A549 (cell line): ENCODE data around the gene RGP1. TPM values are rescaled to one million over a fixed set of nuclear protein-coding genes. Genes with fewer than 3 reads are reported as not detected.

ENCODE experiments used
- ATAC-seq, 2 experiments: fragments of 200-7000 bp in 1 of 2; fragments of >200 bp in 1 of 2; cut with Nextera tagmentation in 1 of 2; cut with Tn5 transposase in 1 of 2; 3 replicates each; pipeline versions ENCODE4 v1.8.0 to v1.9.1; 2018 to 2020; ENCODE audit warnings: mild to moderate bottlenecking in 1 of 2, moderate library complexity in 1 of 2
- CTCF ChIA-PET: fragments of 300-600 bp; sonication (Branson Sonifier 250); formaldehyde crosslinking; extraction: SDS; loops from one replicate; lab custom pipeline; 2021; ENCODE audit warnings: antibody characterized with exemption, inconsistent platforms; lab: Yijun Ruan, JAX
- POLR2A ChIA-PET: fragments of 350-600 bp; formaldehyde crosslinking; extraction: SDS; loops from one replicate; lab custom pipeline; 2021; ENCODE audit warnings: antibody characterized with exemption, inconsistent platforms; lab: Yijun Ruan, JAX
- DNase-seq, 2 experiments: peaks; one replicate each; pipeline versions ENCODE4 v3.0.0 to v3.0.0-alpha.2; 2011 to 2016; ENCODE audit warnings: low read depth in 1 of 2, low spot score in 1 of 2
- FAIRE-seq: peaks from 2 replicates; lab custom pipeline; 2011; peaks lifted over from hg19 to GRCh38; lab: Jason Lieb, UNC
- H3K27ac ChIP-seq, 2 experiments: fragments of >200 bp; sonication (Bioruptor Twin); formaldehyde crosslinking; 3 replicates each; pipeline ENCODE4 v1.5.1; 2016 to 2017
- H3K4me1 ChIP-seq: fragments of >200 bp; sonication (Bioruptor Twin); formaldehyde crosslinking; 3 replicates; pipeline ENCODE4 v1.6.1; 2016
- H3K4me2 ChIP-seq: fragments of >200 bp; sonication (Bioruptor Twin); formaldehyde crosslinking; 3 replicates; pipeline ENCODE4 v1.6.1; 2016
- H3K4me3 ChIP-seq: fragments of >200 bp; sonication (Bioruptor Twin); formaldehyde crosslinking; 3 replicates; pipeline ENCODE4 v1.5.1; 2016
- H3K9me3 ChIP-seq: fragments of >200 bp; sonication (Bioruptor Twin); formaldehyde crosslinking; 3 replicates; pipeline ENCODE4 v1.6.1; 2016
- BCL3 ChIP-seq: fragments of >200 bp; sonication (Bioruptor Twin); formaldehyde crosslinking; IDR thresholded peaks from 3 replicates; pipeline ENCODE4 v1.6.1; 2016
- CBX8 ChIP-seq: fragments of 200-600 bp; sonication (generic); IDR thresholded peaks from 2 replicates; pipeline ENCODE4 v1.6.1; 2016
- CEBPB ChIP-seq, 2 experiments: fragments of >200 bp in 1 of 2; sonication (Bioruptor Twin) in 1 of 2; formaldehyde crosslinking in 1 of 2; IDR thresholded peaks; 2 replicates each; pipeline ENCODE4 v1.6.1; 2012 to 2016
- CHD4 ChIP-seq: fragments of 200-600 bp; sonication (generic); IDR thresholded peaks from 2 replicates; pipeline ENCODE4 v1.6.1; 2016; ENCODE audit warnings: antibody characterized with exemption, mild to moderate bottlenecking, borderline replicate concordance
- EHF ChIP-seq: fragments of 250-450 bp; sonication (Bioruptor Pico); IDR thresholded peaks from 2 replicates; pipeline ENCODE4 v1.5.0; 2020; ENCODE audit warnings: mild to moderate bottlenecking
- EHMT2 ChIP-seq: fragments of 200-600 bp; sonication (generic); IDR thresholded peaks from 2 replicates; pipeline ENCODE4 v1.6.1; 2016; ENCODE audit warnings: antibody characterized with exemption, low read depth, mild to moderate bottlenecking, moderate library complexity
- EP300 ChIP-seq, 2 experiments: fragments of >200 bp; sonication (Bioruptor Twin); formaldehyde crosslinking; IDR thresholded peaks; 2 replicates in 1 of 2; 3 replicates in 1 of 2; pipeline ENCODE4 v1.6.1; 2016 to 2017
- ESRRA ChIP-seq: fragments of 150-350 bp; IDR thresholded peaks from 2 replicates; pipeline ENCODE4 v1.6.1; 2014; ENCODE audit warnings: mild to moderate bottlenecking, low read length, borderline replicate concordance
- FOSB ChIP-seq: fragments of 250-450 bp; sonication (Bioruptor Pico); IDR thresholded peaks from 2 replicates; pipeline ENCODE4 v1.5.0; 2020; ENCODE audit warnings: mild to moderate bottlenecking, moderate library complexity
- GATA3 ChIP-seq: IDR thresholded peaks from 2 replicates; pipeline ENCODE4 v1.6.1; 2012; ENCODE audit warnings: borderline replicate concordance
- HMGXB4 ChIP-seq: fragments of 250-450 bp; sonication (Bioruptor Pico); IDR thresholded peaks from 2 replicates; pipeline ENCODE4 v1.5.0; 2021; ENCODE audit warnings: mild to moderate bottlenecking, moderate library complexity, borderline replicate concordance
- HOXA7 ChIP-seq: fragments of 250-450 bp; sonication (Bioruptor Pico); IDR thresholded peaks from 2 replicates; pipeline ENCODE4 v1.5.0; 2020; ENCODE audit warnings: mild to moderate bottlenecking, moderate library complexity
- HOXB13 ChIP-seq: fragments of 250-450 bp; sonication (Bioruptor Pico); IDR thresholded peaks from 2 replicates; pipeline ENCODE4 v1.5.0; 2020; ENCODE audit warnings: low read depth, mild to moderate bottlenecking, moderate library complexity
- HOXB5 ChIP-seq: fragments of 250-450 bp; sonication (Bioruptor Pico); IDR thresholded peaks from 2 replicates; pipeline ENCODE4 v1.5.0; 2020; ENCODE audit warnings: mild to moderate bottlenecking, moderate library complexity
- KDM1A ChIP-seq: fragments of 200-600 bp; sonication (generic); IDR thresholded peaks from 2 replicates; pipeline ENCODE4 v1.6.1; 2016; ENCODE audit warnings: low read depth, mild to moderate bottlenecking
- NR3C1 ChIP-seq: fragments of >200 bp; sonication (Bioruptor Twin); formaldehyde crosslinking; IDR thresholded peaks from 3 replicates; pipeline ENCODE4 v1.6.1; 2017
- PBX3 ChIP-seq: IDR thresholded peaks from 2 replicates; pipeline ENCODE4 v1.6.1; 2012
- POLR2A ChIP-seq: IDR thresholded peaks from 2 replicates; pipeline ENCODE4 v1.6.1; 2012; ENCODE audit warnings: mild to moderate bottlenecking, low read length
- RFX5 ChIP-seq: fragments of 450-650 bp; IDR thresholded peaks from 2 replicates; pipeline ENCODE4 v1.7.1; 2014; ENCODE audit warnings: antibody characterized with exemption, mild to moderate bottlenecking, moderate library complexity
- SMC3 ChIP-seq: fragments of >200 bp; sonication (Bioruptor Twin); formaldehyde crosslinking; IDR thresholded peaks from 3 replicates; pipeline ENCODE4 v1.6.1; 2018; ENCODE audit warnings: inconsistent platforms
- SREBF2 ChIP-seq: fragments of 450-650 bp; IDR thresholded peaks from 2 replicates; pipeline ENCODE4 v1.6.1; 2014; ENCODE audit warnings: mild to moderate bottlenecking, moderate library complexity
- TP53 ChIP-seq: fragments of 250-450 bp; sonication (Bioruptor Pico); IDR thresholded peaks from 2 replicates; pipeline ENCODE4 v1.5.0; 2021; ENCODE audit warnings: mild to moderate bottlenecking, moderate library complexity
- ZC3H11A ChIP-seq: fragments of 450-650 bp; IDR thresholded peaks from 2 replicates; pipeline ENCODE4 v1.6.1; 2014; ENCODE audit warnings: antibody characterized with exemption, mild to moderate bottlenecking
- ZNF302 ChIP-seq: fragments of 250-450 bp; sonication (Bioruptor Pico); IDR thresholded peaks from 2 replicates; pipeline ENCODE4 v1.9.0; 2021; ENCODE audit warnings: inconsistent platforms, mild to moderate bottlenecking, moderate library complexity
- WGBS: methylation state at CpG from one replicate; pipeline ENCODE4 v1.1.6; 2017; ENCODE audit errors: missing lambda C conversion rate; 5-methylcytosine and 5-hydroxymethylcytosine counted together
- polyA plus RNA-seq, 4 experiments: library from polyadenylated mRNA; depleted of rRNA in 3 of 4; stranded (reverse); fragments of >200 nt; fragmentation: RNase III in 1 of 4; extraction: RNeasy Plus Mini Kit Qiagen cat#74134 plus additional on column Dnase treatment in 1 of 4; gene quantifications; 2 replicates in 3 of 4; 3 replicates in 1 of 4; pipeline ENCODE4 v1.2.3, GENCODE V29; 2011 to 2017
- TF ChIP-seq, protein P1 (sequence below): fragments of >200 bp; sonication (Bioruptor Twin); formaldehyde crosslinking; IDR thresholded peaks from 3 replicates; pipeline ENCODE4 v1.5.1; 2016
- TF ChIP-seq, protein P2 (sequence below): fragments of >200 bp; sonication (Bioruptor Twin); formaldehyde crosslinking; IDR thresholded peaks from 2 replicates; pipeline ENCODE4 v1.6.1; 2016
- TF ChIP-seq, protein P3 (sequence below): IDR thresholded peaks from 2 replicates; pipeline ENCODE4 v1.6.1; 2012
- TF ChIP-seq, protein P4 (sequence below): IDR thresholded peaks from 2 replicates; pipeline ENCODE4 v1.6.1; 2012; ENCODE audit warnings: low read depth, borderline replicate concordance

RGP1 gene
- polyA plus RNA-seq, 2 of the 4 experiments (the other 2 are of a cell fraction) = 16.1 to 16.6 TPM

DNA sequence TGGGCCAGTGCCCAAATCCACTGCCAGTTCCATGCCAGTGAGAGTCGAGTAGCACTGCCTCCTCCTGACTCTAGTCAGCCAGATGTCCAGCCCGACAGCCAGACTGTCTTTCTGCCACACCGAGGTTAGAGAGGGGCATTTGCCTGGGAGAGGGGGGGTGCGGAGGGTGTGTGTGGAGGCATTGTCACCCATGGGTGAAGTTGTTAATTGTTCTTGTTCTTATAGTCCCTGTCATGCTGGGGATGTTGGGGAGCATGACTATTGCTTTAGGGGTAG is 1.1 kb downstream of the RGP1 start:
- H3K9me3 ChIP-seq = no peaks in the 10 kb centered on the region
- ATAC-seq = no peak
- H3K27ac ChIP-seq = peak overlapping the region; percentile 84 to 99; a peak in 5 of 6 replicates
- FAIRE-seq = no peak
- peak overlapping the region; percentile 69 for H3K4me3 ChIP-seq
- TF ChIP-seq EHF (no peak), KDM1A (no peak), HOXB13 (CRISPR knock-in tag) (no peak), CBX8 (no peak)
- DNase-seq = no peak
- WGBS = 66% methylated on average over 4 of the region's 4 CpGs
- H3K4me2 ChIP-seq = peak overlapping the region; percentile 67
- ChIA-PET CTCF (interaction anchor here (1.0 to 13.6 kb wide), 8 partner anchors 9 to 132 kb away, joined by 3 to 116 read pairs (median 9); partner anchors contain the start of genes CREB3 and TLN1), POLR2A (interaction anchor here (1.1 to 4.8 kb wide), 2 partner anchors 14 to 18 kb away, joined by 5 to 41 read pairs; partner anchors contain the start of genes CREB3 and TLN1)
- H3K4me1 ChIP-seq = peaks cover 30% of the 10 kb centered on the region

- Histone ChIP-seq H3K4me3 (no peak overlapping the region), H3K4me2 (no peak overlapping the region), H3K9me3 (no peaks in the 10 kb centered on the region), H3K27ac (no peak overlapping the region), H3K4me1 (peaks cover 14% of the 10 kb centered on the region)
- ATAC-seq (no peak), FAIRE-seq (no peak), DNase-seq (no peak)
- ChIA-PET CTCF (interaction anchor here (0.8 to 6.5 kb wide), 9 partner anchors 7 to 95 kb away, joined by 3 to 75 read pairs (median 6); partner anchors contain the start of genes CCDC107, CREB3, GBA2 and RGP1), POLR2A (no interaction called here)
- TF ChIP-seq RFX5 (no peak), EHMT2 (no peak), NR3C1 (no peak), BCL3 (no peak), CEBPB (IDR thresholded peaks at IDR 0.05) (no peak), FOSB (CRISPR knock-in tag) (no peak), ZNF302 (CRISPR knock-in tag) (no peak), SREBF2 (no peak), ZC3H11A (no peak), CHD4 (no peak), POLR2A (no peak)
- WGBS = 92% methylated on average over 5 of the region's 5 CpGs
Measured at GRCh38 chr9:35753466-35753865, 4.4 kb downstream of the RGP1 start.

DNA sequence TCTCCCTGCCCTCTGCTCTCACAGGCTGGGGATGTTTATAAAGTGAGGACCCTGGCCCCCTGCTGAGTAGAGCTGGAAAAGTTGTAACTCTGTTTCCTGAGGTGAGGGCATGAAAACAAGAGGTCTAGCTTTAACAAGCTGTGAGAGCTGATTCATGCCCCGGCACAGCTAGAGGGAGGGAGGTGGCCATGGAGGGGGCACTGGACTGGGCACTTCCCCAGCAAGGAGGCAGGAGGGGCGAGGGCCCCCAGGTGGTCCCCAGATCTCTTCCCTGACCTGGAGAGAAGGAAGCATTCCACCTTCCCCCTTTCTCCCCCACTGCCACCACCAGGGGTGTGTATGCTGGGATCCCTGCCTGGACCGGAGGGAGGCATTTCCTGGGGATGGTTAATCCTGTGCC is 5.2 kb downstream of the RGP1 start, which contains the start of gene MSMP:
MSMP (minus strand) TSS at position 13 of the 400 bp plus-strand sequence. CDS start 147 bp downstream, outside the sequence.
- no peak within 1 kb of the TSS for H3K4me2 ChIP-seq
- 74% methylated on average over 2 of the region's 3 CpGs for WGBS
- ChIA-PET POLR2A (no interaction called here), CTCF (interaction anchor here (0.5 to 6.5 kb wide), 11 partner anchors 10 to 96 kb away, joined by 3 to 75 read pairs (median 6); partner anchors contain the start of genes CCDC107, CREB3, GBA2 and RGP1)
- no peak for DNase-seq
- no peak for TF ChIP-seq FOSB (CRISPR knock-in tag)
- TF ChIP-seq ESRRA = no peak
- TF ChIP-seq HOXB5 (CRISPR knock-in tag) = no peak
- TF ChIP-seq GATA3 = no peak
- TF ChIP-seq HMGXB4 (CRISPR knock-in tag) = no peak
- TF ChIP-seq PBX3 = no peak
- TF ChIP-seq SREBF2 = no peak
- TF ChIP-seq, protein P1, sequence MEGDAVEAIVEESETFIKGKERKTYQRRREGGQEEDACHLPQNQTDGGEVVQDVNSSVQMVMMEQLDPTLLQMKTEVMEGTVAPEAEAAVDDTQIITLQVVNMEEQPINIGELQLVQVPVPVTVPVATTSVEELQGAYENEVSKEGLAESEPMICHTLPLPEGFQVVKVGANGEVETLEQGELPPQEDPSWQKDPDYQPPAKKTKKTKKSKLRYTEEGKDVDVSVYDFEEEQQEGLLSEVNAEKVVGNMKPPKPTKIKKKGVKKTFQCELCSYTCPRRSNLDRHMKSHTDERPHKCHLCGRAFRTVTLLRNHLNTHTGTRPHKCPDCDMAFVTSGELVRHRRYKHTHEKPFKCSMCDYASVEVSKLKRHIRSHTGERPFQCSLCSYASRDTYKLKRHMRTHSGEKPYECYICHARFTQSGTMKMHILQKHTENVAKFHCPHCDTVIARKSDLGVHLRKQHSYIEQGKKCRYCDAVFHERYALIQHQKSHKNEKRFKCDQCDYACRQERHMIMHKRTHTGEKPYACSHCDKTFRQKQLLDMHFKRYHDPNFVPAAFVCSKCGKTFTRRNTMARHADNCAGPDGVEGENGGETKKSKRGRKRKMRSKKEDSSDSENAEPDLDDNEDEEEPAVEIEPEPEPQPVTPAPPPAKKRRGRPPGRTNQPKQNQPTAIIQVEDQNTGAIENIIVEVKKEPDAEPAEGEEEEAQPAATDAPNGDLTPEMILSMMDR = no peak
- TF ChIP-seq, protein P2, sequence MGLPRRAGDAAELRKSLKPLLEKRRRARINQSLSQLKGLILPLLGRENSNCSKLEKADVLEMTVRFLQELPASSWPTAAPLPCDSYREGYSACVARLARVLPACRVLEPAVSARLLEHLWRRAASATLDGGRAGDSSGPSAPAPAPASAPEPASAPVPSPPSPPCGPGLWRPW = no peak
- TF ChIP-seq, protein P3, sequence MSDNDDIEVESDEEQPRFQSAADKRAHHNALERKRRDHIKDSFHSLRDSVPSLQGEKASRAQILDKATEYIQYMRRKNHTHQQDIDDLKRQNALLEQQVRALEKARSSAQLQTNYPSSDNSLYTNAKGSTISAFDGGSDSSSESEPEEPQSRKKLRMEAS = no peak
- TF ChIP-seq, protein P4, sequence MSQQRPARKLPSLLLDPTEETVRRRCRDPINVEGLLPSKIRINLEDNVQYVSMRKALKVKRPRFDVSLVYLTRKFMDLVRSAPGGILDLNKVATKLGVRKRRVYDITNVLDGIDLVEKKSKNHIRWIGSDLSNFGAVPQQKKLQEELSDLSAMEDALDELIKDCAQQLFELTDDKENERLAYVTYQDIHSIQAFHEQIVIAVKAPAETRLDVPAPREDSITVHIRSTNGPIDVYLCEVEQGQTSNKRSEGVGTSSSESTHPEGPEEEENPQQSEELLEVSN = no peak
- TF ChIP-seq HOXA7 = no peak
- no peak for TF ChIP-seq TP53 (CRISPR knock-in tag)
- no peak for TF ChIP-seq EP300 (IDR thresholded peaks at IDR 0.05)
- TF ChIP-seq SMC3 = no peak
- no peak for TF ChIP-seq CBX8
- TF ChIP-seq ZC3H11A = no peak
- no peak for TF ChIP-seq NR3C1
- TF ChIP-seq EHMT2 = no peak
- H3K4me1 ChIP-seq = peaks cover 19% of the 10 kb centered on the region
- H3K4me3 ChIP-seq = no peak within 1 kb of the TSS
- FAIRE-seq = no peak
- no peak for ATAC-seq
- no peak within 1 kb of the TSS for H3K27ac ChIP-seq
- no peaks in the 10 kb centered on the region for H3K9me3 ChIP-seq
